ENCODE measurements around the gene GRID1. TPM values are rescaled to one million over a fixed set of nuclear protein-coding genes. Genes with fewer than 3 reads are reported as not detected.

GRID1 gene
- total RNA-seq, 1 donor = not detected

GRCh38 chr10:86227501-86228258 lies 138.9 kb downstream of the GRID1 start:
- no peak for TF ChIP-seq CTCF (IDR thresholded peaks at IDR 0.05; ENCODE audit: insufficient read depth, low read depth, low read length)
- no peak for DNase-seq (ENCODE audit: low read depth)
- H3K4me3 ChIP-seq (ENCODE audit: low read depth, low read length) = no peak overlapping the region

GRCh38 chr10:86226781-86227201 lies 139.8 kb downstream of the GRID1 start:
- TF ChIP-seq CTCF (IDR thresholded peaks at IDR 0.05; ENCODE audit: insufficient read depth, low read depth, low read length) = no peak
- H3K4me3 ChIP-seq (ENCODE audit: low read depth, low read length) = no peak overlapping the region
- no peak for DNase-seq (ENCODE audit: low read depth)

- no peak for TF ChIP-seq CTCF (IDR thresholded peaks at IDR 0.05; ENCODE audit: insufficient read depth, low read depth, low read length)
- no peak overlapping the region for H3K4me3 ChIP-seq (ENCODE audit: low read depth, low read length)
- DNase-seq (ENCODE audit: low read depth) = no peak
Measured at GRCh38 chr10:86226016-86226415, 140.6 kb downstream of the GRID1 start.

- no peak overlapping the region for H3K4me3 ChIP-seq (ENCODE audit: low read depth, low read length)
- TF ChIP-seq CTCF (IDR thresholded peaks at IDR 0.05; ENCODE audit: insufficient read depth, low read depth, low read length) = no peak
- DNase-seq (ENCODE audit: low read depth) = no peak
Measured at GRCh38 chr10:86225103-86225782, 141.4 kb downstream of the GRID1 start.

- TF ChIP-seq CTCF (IDR thresholded peaks at IDR 0.05; ENCODE audit: insufficient read depth, low read depth, low read length) = no peak
- H3K4me3 ChIP-seq (ENCODE audit: low read depth, low read length) = no peak overlapping the region
- no peak for DNase-seq (ENCODE audit: low read depth)
Measured at GRCh38 chr10:86224354-86225102, 142.1 kb downstream of the GRID1 start.

- H3K4me3 ChIP-seq (ENCODE audit: low read depth, low read length) = no peak overlapping the region
- TF ChIP-seq CTCF (IDR thresholded peaks at IDR 0.05; ENCODE audit: insufficient read depth, low read depth, low read length) = no peak
- DNase-seq (ENCODE audit: low read depth) = no peak
Measured at GRCh38 chr10:86223256-86223655, 143.3 kb downstream of the GRID1 start.

Data from fibroblast of villous mesenchyme (primary cell).